Stimulated activated naive CD4-positive, alpha-beta T cell (primary cell): ENCODE data around the gene ALDH9A1.

ENCODE experiments used
- DNase-seq, 6 experiments: peaks; one replicate each; lab custom pipeline; 2025; lab: John Stamatoyannopoulos, UW

Gene ALDH9A1

GRCh38 chr1:165619647-165620151 is 78.7 kb downstream of the ALDH9A1 start:
- DNase-seq, result no peak

- no peak for DNase-seq
These were observed 81.3 kb downstream of the ALDH9A1 start for GRCh38 chr1:165616987-165617546.

- no peak for DNase-seq
These were observed 82.2 kb downstream of the ALDH9A1 start for GRCh38 chr1:165616054-165616612.
